Endothelial cell of umbilical vein (primary cell): ENCODE measurements around the gene OR11L1. TPM values are rescaled to one million over a fixed set of nuclear protein-coding genes. Genes with fewer than 3 reads are reported as not detected.

Experiments used
- BruUV-seq: library from RNA; stranded (reverse); fragments of 400-500 nt; replicated peaks from 2 replicates; lab custom pipeline; 2021; lab: Mats Ljungman, UMichigan
- CTCF ChIA-PET: fragments of 300-600, 350-600 bp; sonication (Branson Sonifier 250); formaldehyde crosslinking; loops from one replicate; lab custom pipeline; 2021; ENCODE audit warnings: antibody characterized with exemption, inconsistent platforms; lab: Charles Lee
- POLR2A ChIA-PET: fragments of 300-600, 350-600 bp; sonication (Branson Sonifier 250); formaldehyde crosslinking; loops from one replicate; lab custom pipeline; 2021; ENCODE audit warnings: antibody characterized with exemption, inconsistent platforms; lab: Charles Lee
- DNase-seq: peaks from one replicate; pipeline ENCODE4 v3.0.0-alpha.2; 2011; ENCODE audit warnings: low read depth, low spot score
- FAIRE-seq: peaks from 2 replicates; lab custom pipeline; 2011; peaks lifted over from hg19 to GRCh38; lab: Jason Lieb, UNC
- H2AFZ ChIP-seq: 2 replicates; pipeline ENCODE4 v1.6.0; 2012; ENCODE audit warnings: low read depth, low read length, control low read depth, inconsistent platforms
- H3K27ac ChIP-seq: 2 replicates; pipeline ENCODE4 v1.5.1; 2011; ENCODE audit warnings: low read depth, mild to moderate bottlenecking, control low read depth, low read length, moderate library complexity; ENCODE audit not compliant: insufficient read depth
- H3K27me3 ChIP-seq, 2 experiments: 2 replicates each; pipeline versions ENCODE4 v1.6.0 to v1.6.1; 2011; ENCODE audit warnings: low read length in 2 of 2, mixed read lengths in 1 of 2; ENCODE audit not compliant: control insufficient read depth in 2 of 2, insufficient read depth in 2 of 2
- H3K36me3 ChIP-seq, 2 experiments: 2 replicates in 1 of 2; 3 replicates in 1 of 2; pipeline ENCODE4 v1.5.1; 2011; ENCODE audit warnings: low read length in 2 of 2, mild to moderate bottlenecking in 1 of 2, moderate library complexity in 1 of 2; ENCODE audit not compliant: control insufficient read depth in 2 of 2, insufficient read depth in 2 of 2; ENCODE audit errors: extremely low read depth in 1 of 2
- H3K4me1 ChIP-seq: 3 replicates; pipeline ENCODE4 v1.5.1; 2011; ENCODE audit warnings: mild to moderate bottlenecking, low read length; ENCODE audit not compliant: control insufficient read depth, insufficient read depth; ENCODE audit errors: extremely low read depth
- H3K4me2 ChIP-seq: 2 replicates; pipeline ENCODE4 v1.6.1; 2011; ENCODE audit warnings: low read length, control low read depth, mixed read lengths; ENCODE audit not compliant: insufficient read depth
- H3K4me3 ChIP-seq, 3 experiments: fragments of 200-600 bp in 1 of 3; sonication (generic), shearing (Covaris generic) in 1 of 3; replicated peaks in 1 of 3; 2 replicates each; pipeline ENCODE4 v1.5.1; 2011 to 2016; ENCODE audit warnings: control low read depth in 3 of 3, low read length in 3 of 3, mild to moderate bottlenecking in 2 of 3, inconsistent platforms in 1 of 3, low read depth in 1 of 3, moderate library complexity in 1 of 3; ENCODE audit not compliant: insufficient read depth in 1 of 3
- H3K79me2 ChIP-seq: 2 replicates; pipeline ENCODE4 v1.6.0; 2012; ENCODE audit warnings: low read length, inconsistent platforms; ENCODE audit not compliant: control insufficient read depth, insufficient read depth
- H3K9ac ChIP-seq: replicated peaks from 2 replicates; pipeline ENCODE3; 2011; ENCODE audit warnings: low read length, control low read depth; ENCODE audit not compliant: insufficient read depth; ENCODE audit errors: extremely low read depth
- H3K9me1 ChIP-seq: replicated peaks from 3 replicates; pipeline ENCODE4 v1.6.0; 2011; ENCODE audit warnings: mild to moderate bottlenecking, low read length; ENCODE audit not compliant: control insufficient read depth, insufficient read depth; ENCODE audit errors: extremely low read depth
- H3K9me3 ChIP-seq: replicated peaks from 2 replicates; pipeline ENCODE4 v1.5.1; 2012; ENCODE audit warnings: low read length, inconsistent platforms; ENCODE audit not compliant: control insufficient read depth, insufficient read depth
- H4K20me1 ChIP-seq: replicated peaks from 2 replicates; pipeline ENCODE3; 2011; ENCODE audit warnings: mild to moderate bottlenecking, low read length; ENCODE audit not compliant: control insufficient read depth, insufficient read depth; ENCODE audit errors: extremely low read depth
- CTCF ChIP-seq, 2 donors: IDR thresholded peaks; 1 replicate in 1 of 2; 2 replicates in 1 of 2; pipeline ENCODE4 v1.5.1; 2011; ENCODE audit warnings: low read length in 2 of 2, mild to moderate bottlenecking in 2 of 2, moderate library complexity in 2 of 2, control low read depth in 1 of 2, inconsistent platforms in 1 of 2, low read depth in 1 of 2; ENCODE audit not compliant: insufficient read depth in 1 of 2; ENCODE audit errors: extremely low read depth in 1 of 2
- EZH2 ChIP-seq: IDR thresholded peaks from 2 replicates; pipeline ENCODE4 v1.6.1; 2012; ENCODE audit warnings: borderline replicate concordance, low read depth, mild to moderate bottlenecking, moderate library complexity, low read length, inconsistent platforms; ENCODE audit not compliant: severe bottlenecking
- FOS ChIP-seq: IDR thresholded peaks from 2 replicates; pipeline ENCODE4 v1.6.1; 2011; ENCODE audit warnings: mild to moderate bottlenecking, low read length, moderate library complexity, borderline replicate concordance; ENCODE audit not compliant: insufficient read depth
- GATA2 ChIP-seq: IDR thresholded peaks from 2 replicates; pipeline ENCODE4 v1.7.0; 2011; ENCODE audit warnings: low read depth, mild to moderate bottlenecking, moderate library complexity, mixed read lengths, low read length; ENCODE audit not compliant: insufficient read length, insufficient read depth
- JUN ChIP-seq: IDR thresholded peaks from 2 replicates; pipeline ENCODE4 v1.6.1; 2011; ENCODE audit warnings: borderline replicate concordance, low read depth; ENCODE audit not compliant: insufficient read length, insufficient read depth
- MAX ChIP-seq: IDR thresholded peaks from 2 replicates; pipeline ENCODE4 v1.6.1; 2011; ENCODE audit not compliant: insufficient read depth, insufficient read length
- MYC ChIP-seq: IDR thresholded peaks from one replicate; pipeline ENCODE4 v1.6.1; 2011; ENCODE audit warnings: mild to moderate bottlenecking, low read depth, low read length
- POLR2A ChIP-seq: IDR thresholded peaks from 2 replicates; pipeline ENCODE4 v1.6.1; 2012; ENCODE audit warnings: low read depth, mild to moderate bottlenecking, control low read depth, low read length
- POLR2AphosphoS5 ChIP-seq: IDR thresholded peaks from 2 replicates; pipeline ENCODE4 v1.6.1; 2012; ENCODE audit warnings: low read depth, mild to moderate bottlenecking, control low read depth, low read length, moderate library complexity; ENCODE audit not compliant: insufficient read depth
- dilution Hi-C: fragments of 300-500 bp; cut with MboI; formaldehyde crosslinking; loops from one replicate; pipeline ENCODE4 v1.15.0; 2019; ENCODE audit warnings: low sequenced_read_pairs; ENCODE audit not compliant: extremely low pct_ligation_motif_present
- intact Hi-C: fragments of 100-400 bp; cut with micrococcal nuclease; formaldehyde crosslinking; loops from one replicate; pipeline ENCODE4 v1.10.0; 2022
- polyA plus RNA-seq, 4 experiments: library from polyadenylated mRNA; depleted of rRNA in 3 of 4; stranded (reverse) in 3 of 4; unstranded in 1 of 4; fragments of >200 nt; gene quantifications; 2 replicates each; pipeline versions ENCODE4 v1.2.1 to v1.2.3, GENCODE V29; 2011 to 2012; ENCODE audit warnings: missing spikeins in 1 of 4
- total RNA-seq: library from RNA; stranded (reverse); gene quantifications from 2 replicates; pipeline ENCODE4 v1.2.3, GENCODE V29; 2021

Gene OR11L1
- total and polyA plus RNA-seq, 2 donors (not counting 3 experiments of a cell fraction or from before 2014, with no cell fraction given): not detected

GRCh38 chr1:247843411-247843810 is 1.7 kb upstream of the OR11L1 start:
- Histone ChIP-seq H3K4me2 (no peak overlapping the region), H3K36me3 (no peaks in the 10 kb centered on the region), H3K79me2 (no peaks in the 10 kb centered on the region), H3K9me3 (peaks cover 2% of the 10 kb centered on the region), H4K20me1 (no peaks in the 10 kb centered on the region), H3K27me3 (no peaks in the 10 kb centered on the region), H3K4me3 (no peak overlapping the region), H3K9me1 (no peaks in the 10 kb centered on the region), H2AFZ (no peak overlapping the region), H3K27ac (no peak overlapping the region), H3K4me1 (no peaks in the 10 kb centered on the region), H3K9ac (no peak overlapping the region)
- intact Hi-C loops: no loop called here
- no TSS peak for BruUV-seq
- dilution Hi-C loops: no loop called here
- no peak for TF ChIP-seq EZH2
- no peak for TF ChIP-seq POLR2A
- no peak for TF ChIP-seq JUN
- TF ChIP-seq FOS: no peak
- no peak for TF ChIP-seq MYC
- POLR2A ChIA-PET: no interaction called here
- FAIRE-seq (no peak), DNase-seq (no peak)
- CTCF ChIA-PET: no interaction called here

DNA sequence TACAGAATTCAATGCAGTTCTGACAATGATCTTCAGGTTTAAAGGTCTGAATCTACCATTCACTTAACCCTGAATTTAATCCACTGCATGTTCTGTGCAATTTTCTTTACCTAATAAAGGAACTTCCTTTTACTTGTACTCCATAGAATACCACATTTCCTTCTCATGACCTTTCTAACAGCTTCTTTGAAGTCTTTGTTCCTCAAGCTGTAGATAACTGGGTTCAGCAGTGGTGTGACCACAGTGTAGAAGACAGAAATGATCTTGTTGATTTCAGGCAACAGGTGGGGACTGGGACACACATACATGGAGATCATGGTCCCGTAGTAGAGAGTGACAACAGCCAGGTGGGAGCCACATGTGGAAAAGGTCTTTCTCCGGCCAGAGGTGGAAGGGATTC is 878 bp downstream of the OR11L1 start:
- dilution Hi-C loops: no loop called here

More for the DNA sequence above, 878 bp downstream of the OR11L1 start:
- no peaks in the 10 kb centered on the region for H3K4me1 ChIP-seq
- no peaks in the 10 kb centered on the region for H3K36me3 ChIP-seq
- TF ChIP-seq JUN: no peak
- TF ChIP-seq MYC: no peak
- TF ChIP-seq FOS: no peak
- no peak for TF ChIP-seq MAX
- TF ChIP-seq POLR2AphosphoS5: no peak
- no peak for TF ChIP-seq GATA2
- no peak for TF ChIP-seq POLR2A
- no peak for TF ChIP-seq CTCF (IDR thresholded peaks at IDR 0.05; ENCODE audit: extremely low read depth in 1 of 2, insufficient read depth in 1 of 2, low read depth in 1 of 2, low read length in 2 of 2)
- TF ChIP-seq EZH2: no peak
- no TSS peak for BruUV-seq
- DNase-seq (no peak), FAIRE-seq (no peak)
- CTCF ChIA-PET: no interaction called here
- no peaks in the 10 kb centered on the region for H4K20me1 ChIP-seq
- intact Hi-C loops: no loop called here
- no peaks in the 10 kb centered on the region for H3K27me3 ChIP-seq
- POLR2A ChIA-PET: no interaction called here
- peaks cover 4% of the 10 kb centered on the region for H3K9me3 ChIP-seq
- H2AFZ ChIP-seq: no peak overlapping the region
- no peak overlapping the region for H3K4me3 ChIP-seq
- H3K79me2 ChIP-seq: no peaks in the 10 kb centered on the region
- no peaks in the 10 kb centered on the region for H3K9me1 ChIP-seq
- H3K9ac ChIP-seq: no peak overlapping the region
- no peak overlapping the region for H3K27ac ChIP-seq
- H3K4me2 ChIP-seq: no peak overlapping the region
